HepG2 (cell line): ENCODE measurements around the gene INTS4. TPM values are rescaled to one million over a fixed set of nuclear protein-coding genes. Genes with fewer than 3 reads are reported as not detected.

Experiments
- FOXO4 ChIP-seq: sonication (generic); formaldehyde crosslinking; conservative IDR thresholded peaks from 2 replicates; pipeline ENCODE4 v1.8.1; 2023; ENCODE audit warnings: missing genetic modification reagents
- JUN ChIP-seq: sonication (generic); formaldehyde crosslinking; IDR thresholded peaks from 2 replicates; pipeline ENCODE4 v1.4.0; 2020; ENCODE audit warnings: mild to moderate bottlenecking, missing genetic modification reagents
- KMT2B ChIP-seq: IDR thresholded peaks from 2 replicates; pipeline ENCODE4 v1.6.1; 2016; ENCODE audit warnings: missing genetic modification reagents, missing compliant biosample characterization
- MAFF ChIP-seq: IDR thresholded peaks from 2 replicates; pipeline ENCODE4 v1.6.1; 2011; ENCODE audit warnings: low read depth, low read length, improper control_type of control experiment
- SP5 ChIP-seq: IDR thresholded peaks from 2 replicates; pipeline ENCODE4 v1.6.1; 2016; ENCODE audit warnings: low read depth, borderline replicate concordance
- TRAFD1 ChIP-seq: sonication (generic); formaldehyde crosslinking; IDR thresholded peaks from 2 replicates; pipeline ENCODE4 v1.5.1; 2020; ENCODE audit warnings: missing genetic modification reagents, mild to moderate bottlenecking, borderline replicate concordance
- ZNF251 ChIP-seq: sonication (generic); formaldehyde crosslinking; IDR thresholded peaks from 2 replicates; pipeline ENCODE4 v1.9.0; 2021; ENCODE audit warnings: mild to moderate bottlenecking, missing genetic modification reagents
- ZNF768 ChIP-seq: sonication (generic); formaldehyde crosslinking; IDR thresholded peaks from 2 replicates; pipeline ENCODE4 v1.4.0; 2020; ENCODE audit warnings: missing genetic modification reagents
- ZNF777 ChIP-seq: sonication (generic); formaldehyde crosslinking; IDR thresholded peaks from 2 replicates; pipeline ENCODE4 v1.4.0; 2020; ENCODE audit warnings: missing genetic modification reagents
- ZSCAN31 ChIP-seq: sonication (generic); formaldehyde crosslinking; IDR thresholded peaks from 2 replicates; pipeline ENCODE4 v1.5.0; 2020; ENCODE audit warnings: low read depth, mild to moderate bottlenecking, missing genetic modification reagents
- polyA plus RNA-seq, 8 experiments: library from polyadenylated mRNA; depleted of rRNA in 3 of 8; stranded (reverse) in 7 of 8; unstranded in 1 of 8; fragments of >200 nt; fragmentation: Illumina TruSeq in 4 of 8; extraction: Trizol in 4 of 8; gene quantifications; 2 replicates each; pipeline versions ENCODE4 v1.2.1 to v1.2.3, GENCODE V29; 2011 to 2016; ENCODE audit warnings: low read depth in 4 of 8, missing spikeins in 1 of 8, mixed read lengths in 1 of 8; ENCODE audit not compliant: insufficient read depth in 1 of 8
- total RNA-seq, 5 experiments: library from RNA; depleted of rRNA; stranded (reverse); fragments of >200 nt; fragmentation: Illumina TruSeq; extraction: Trizol; gene quantifications; 2 replicates each; pipeline ENCODE4 v1.2.3, GENCODE V29; 2016; ENCODE audit warnings: low read depth in 1 of 5
- TF ChIP-seq, protein P1 (sequence below): sonication (generic); formaldehyde crosslinking; IDR thresholded peaks from 2 replicates; pipeline ENCODE4 v1.5.1; 2020; ENCODE audit warnings: mild to moderate bottlenecking, missing genetic modification reagents, borderline replicate concordance
- TF ChIP-seq, protein P2 (sequence below): sonication (generic); formaldehyde crosslinking; IDR thresholded peaks from 2 replicates; pipeline ENCODE4 v1.5.1; 2020; ENCODE audit warnings: missing genetic modification reagents, mild to moderate bottlenecking, borderline replicate concordance

INTS4 gene
- total and polyA plus RNA-seq, 2 of the 13 experiments (the other 11 are each of a cell fraction or from before 2014, with no cell fraction given): 37.3 to 44.8 TPM

GRCh38 chr11:77994434-77995362 lies at the start of gene INTS4 (continued):
- peak; percentile 23; the same call in 1 of the 2 replicates for TF ChIP-seq SP5 (CRISPR knock-in tag)
- no peak for TF ChIP-seq MAFF
- TF ChIP-seq JUN (CRISPR knock-in tag): no peak
- TF ChIP-seq, protein P1, sequence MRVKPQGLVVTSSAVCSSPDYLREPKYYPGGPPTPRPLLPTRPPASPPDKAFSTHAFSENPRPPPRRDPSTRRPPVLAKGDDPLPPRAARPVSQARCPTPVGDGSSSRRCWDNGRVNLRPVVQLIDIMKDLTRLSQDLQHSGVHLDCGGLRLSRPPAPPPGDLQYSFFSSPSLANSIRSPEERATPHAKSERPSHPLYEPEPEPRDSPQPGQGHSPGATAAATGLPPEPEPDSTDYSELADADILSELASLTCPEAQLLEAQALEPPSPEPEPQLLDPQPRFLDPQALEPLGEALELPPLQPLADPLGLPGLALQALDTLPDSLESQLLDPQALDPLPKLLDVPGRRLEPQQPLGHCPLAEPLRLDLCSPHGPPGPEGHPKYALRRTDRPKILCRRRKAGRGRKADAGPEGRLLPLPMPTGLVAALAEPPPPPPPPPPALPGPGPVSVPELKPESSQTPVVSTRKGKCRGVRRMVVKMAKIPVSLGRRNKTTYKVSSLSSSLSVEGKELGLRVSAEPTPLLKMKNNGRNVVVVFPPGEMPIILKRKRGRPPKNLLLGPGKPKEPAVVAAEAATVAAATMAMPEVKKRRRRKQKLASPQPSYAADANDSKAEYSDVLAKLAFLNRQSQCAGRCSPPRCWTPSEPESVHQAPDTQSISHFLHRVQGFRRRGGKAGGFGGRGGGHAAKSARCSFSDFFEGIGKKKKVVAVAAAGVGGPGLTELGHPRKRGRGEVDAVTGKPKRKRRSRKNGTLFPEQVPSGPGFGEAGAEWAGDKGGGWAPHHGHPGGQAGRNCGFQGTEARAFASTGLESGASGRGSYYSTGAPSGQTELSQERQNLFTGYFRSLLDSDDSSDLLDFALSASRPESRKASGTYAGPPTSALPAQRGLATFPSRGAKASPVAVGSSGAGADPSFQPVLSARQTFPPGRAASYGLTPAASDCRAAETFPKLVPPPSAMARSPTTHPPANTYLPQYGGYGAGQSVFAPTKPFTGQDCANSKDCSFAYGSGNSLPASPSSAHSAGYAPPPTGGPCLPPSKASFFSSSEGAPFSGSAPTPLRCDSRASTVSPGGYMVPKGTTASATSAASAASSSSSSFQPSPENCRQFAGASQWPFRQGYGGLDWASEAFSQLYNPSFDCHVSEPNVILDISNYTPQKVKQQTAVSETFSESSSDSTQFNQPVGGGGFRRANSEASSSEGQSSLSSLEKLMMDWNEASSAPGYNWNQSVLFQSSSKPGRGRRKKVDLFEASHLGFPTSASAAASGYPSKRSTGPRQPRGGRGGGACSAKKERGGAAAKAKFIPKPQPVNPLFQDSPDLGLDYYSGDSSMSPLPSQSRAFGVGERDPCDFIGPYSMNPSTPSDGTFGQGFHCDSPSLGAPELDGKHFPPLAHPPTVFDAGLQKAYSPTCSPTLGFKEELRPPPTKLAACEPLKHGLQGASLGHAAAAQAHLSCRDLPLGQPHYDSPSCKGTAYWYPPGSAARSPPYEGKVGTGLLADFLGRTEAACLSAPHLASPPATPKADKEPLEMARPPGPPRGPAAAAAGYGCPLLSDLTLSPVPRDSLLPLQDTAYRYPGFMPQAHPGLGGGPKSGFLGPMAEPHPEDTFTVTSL (CRISPR knock-in tag): 0 out of 2 replicates have a peak, but pooled peaks have one; percentile 23
- no peak for TF ChIP-seq ZNF777 (CRISPR knock-in tag)
- TF ChIP-seq TRAFD1 (CRISPR knock-in tag): no peak
- TF ChIP-seq, protein P2, sequence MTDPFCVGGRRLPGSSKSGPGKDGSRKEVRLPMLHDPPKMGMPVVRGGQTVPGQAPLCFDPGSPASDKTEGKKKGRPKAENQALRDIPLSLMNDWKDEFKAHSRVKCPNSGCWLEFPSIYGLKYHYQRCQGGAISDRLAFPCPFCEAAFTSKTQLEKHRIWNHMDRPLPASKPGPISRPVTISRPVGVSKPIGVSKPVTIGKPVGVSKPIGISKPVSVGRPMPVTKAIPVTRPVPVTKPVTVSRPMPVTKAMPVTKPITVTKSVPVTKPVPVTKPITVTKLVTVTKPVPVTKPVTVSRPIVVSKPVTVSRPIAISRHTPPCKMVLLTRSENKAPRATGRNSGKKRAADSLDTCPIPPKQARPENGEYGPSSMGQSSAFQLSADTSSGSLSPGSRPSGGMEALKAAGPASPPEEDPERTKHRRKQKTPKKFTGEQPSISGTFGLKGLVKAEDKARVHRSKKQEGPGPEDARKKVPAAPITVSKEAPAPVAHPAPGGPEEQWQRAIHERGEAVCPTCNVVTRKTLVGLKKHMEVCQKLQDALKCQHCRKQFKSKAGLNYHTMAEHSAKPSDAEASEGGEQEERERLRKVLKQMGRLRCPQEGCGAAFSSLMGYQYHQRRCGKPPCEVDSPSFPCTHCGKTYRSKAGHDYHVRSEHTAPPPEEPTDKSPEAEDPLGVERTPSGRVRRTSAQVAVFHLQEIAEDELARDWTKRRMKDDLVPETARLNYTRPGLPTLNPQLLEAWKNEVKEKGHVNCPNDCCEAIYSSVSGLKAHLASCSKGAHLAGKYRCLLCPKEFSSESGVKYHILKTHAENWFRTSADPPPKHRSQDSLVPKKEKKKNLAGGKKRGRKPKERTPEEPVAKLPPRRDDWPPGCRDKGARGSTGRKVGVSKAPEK (CRISPR knock-in tag): no peak
- no peak for TF ChIP-seq ZNF251 (CRISPR knock-in tag)
- no peak for TF ChIP-seq ZNF768 (CRISPR knock-in tag)
- TF ChIP-seq FOXO4 (CRISPR knock-in tag): no peak
- peak; percentile 91; the same call in 1 of the 2 replicates for TF ChIP-seq KMT2B (CRISPR knock-in tag)
- TF ChIP-seq ZSCAN31 (CRISPR knock-in tag): no peak; the same call in 1 of the 2 replicates
